H9 (cell line): ENCODE results near the gene PDGFRB. TPM values are rescaled to one million over a fixed set of nuclear protein-coding genes. Genes with fewer than 3 reads are reported as not detected.

Source experiments
- DNase-seq: peaks from one replicate; pipeline ENCODE4 v3.0.0-alpha.2; 2017
- H2AFZ ChIP-seq: one replicate; pipeline ENCODE4 v1.6.1; 2013; ENCODE audit warnings: mild to moderate bottlenecking, low read length, control low read depth, moderate library complexity
- H2AK5ac ChIP-seq: 2 replicates; pipeline ENCODE4 v1.6.1; 2013; ENCODE audit warnings: low read length, control low read depth, mixed read lengths; ENCODE audit not compliant: insufficient read length
- H2BK120ac ChIP-seq: one replicate; pipeline ENCODE4 v1.6.1; 2013; ENCODE audit warnings: low read depth, mild to moderate bottlenecking, low read length, control low read depth, inconsistent platforms; ENCODE audit not compliant: poor library complexity, severe bottlenecking
- H2BK12ac ChIP-seq: 2 replicates; pipeline ENCODE4 v1.6.1; 2013; ENCODE audit warnings: low read length, control low read depth, mixed read lengths, low read depth; ENCODE audit not compliant: insufficient read length
- H2BK15ac ChIP-seq: 2 replicates; pipeline ENCODE4 v1.6.1; 2013; ENCODE audit warnings: low read depth, low read length, control low read depth
- H2BK20ac ChIP-seq: one replicate; pipeline ENCODE4 v1.6.1; 2013; ENCODE audit warnings: low read depth, mild to moderate bottlenecking, low read length, control low read depth, inconsistent platforms; ENCODE audit not compliant: poor library complexity, severe bottlenecking
- H2BK5ac ChIP-seq: 2 replicates; pipeline ENCODE4 v1.6.1; 2013; ENCODE audit warnings: low read length, control low read depth, mixed read lengths; ENCODE audit not compliant: insufficient read length
- H3K14ac ChIP-seq: 2 replicates; pipeline ENCODE4 v1.6.1; 2013; ENCODE audit warnings: low read length, control low read depth; ENCODE audit not compliant: insufficient read depth
- H3K18ac ChIP-seq: 2 replicates; pipeline ENCODE4 v1.6.1; 2013; ENCODE audit warnings: low read depth, mild to moderate bottlenecking, mixed read lengths, low read length, control low read depth; ENCODE audit not compliant: insufficient read length
- H3K23ac ChIP-seq: 2 replicates; pipeline ENCODE4 v1.6.1; 2013; ENCODE audit warnings: low read length, control low read depth, mixed read lengths, low read depth; ENCODE audit not compliant: insufficient read length
- H3K23me2 ChIP-seq: 2 replicates; pipeline ENCODE4 v1.6.1; 2013; ENCODE audit warnings: low read depth, mild to moderate bottlenecking, mixed read lengths, low read length, control low read depth; ENCODE audit not compliant: insufficient read length, poor library complexity, severe bottlenecking
- H3K27ac ChIP-seq: 2 replicates; pipeline ENCODE4 v1.5.1; 2013; ENCODE audit warnings: low read length, control low read depth, mixed read lengths, low read depth; ENCODE audit not compliant: insufficient read length
- H3K27me3 ChIP-seq: 2 replicates; pipeline ENCODE4 v1.6.1; 2013; ENCODE audit warnings: low read length, control low read depth, inconsistent platforms; ENCODE audit not compliant: insufficient read depth
- H3K4ac ChIP-seq: 2 replicates; pipeline ENCODE4 v1.6.1; 2013; ENCODE audit warnings: low read depth, mild to moderate bottlenecking, control low read depth, inconsistent platforms, low read length, moderate library complexity
- H3K4me1 ChIP-seq: 2 replicates; pipeline ENCODE4 v1.6.1; 2013; ENCODE audit warnings: low read length, control low read depth, inconsistent platforms; ENCODE audit not compliant: insufficient read depth
- H3K4me2 ChIP-seq: 2 replicates; pipeline ENCODE4 v1.6.1; 2013; ENCODE audit warnings: low read length, control low read depth, mixed read lengths; ENCODE audit not compliant: insufficient read length, insufficient read depth
- H3K56ac ChIP-seq: 2 replicates; pipeline ENCODE4 v1.6.1; 2013; ENCODE audit warnings: low read depth, mild to moderate bottlenecking, mixed read lengths, low read length, control low read depth; ENCODE audit not compliant: insufficient read length
- H3K79me1 ChIP-seq: 2 replicates; pipeline ENCODE4 v1.6.1; 2013; ENCODE audit warnings: low read depth, mild to moderate bottlenecking, moderate library complexity, low read length, control low read depth, inconsistent platforms; ENCODE audit not compliant: insufficient read depth, poor library complexity, severe bottlenecking
- H3K79me2 ChIP-seq: 2 replicates; pipeline ENCODE4 v1.6.1; 2013; ENCODE audit warnings: low read length, control low read depth, inconsistent platforms; ENCODE audit not compliant: insufficient read depth
- H3K9ac ChIP-seq: 2 replicates; pipeline ENCODE4 v1.6.1; 2013; ENCODE audit warnings: low read length, control low read depth, mixed read lengths; ENCODE audit not compliant: insufficient read length; ENCODE audit errors: extremely low read depth
- H3K9me3 ChIP-seq: one replicate; pipeline ENCODE4 v1.6.1; 2013; ENCODE audit warnings: low read depth, low read length, inconsistent platforms; ENCODE audit not compliant: control insufficient read depth
- H3T11ph ChIP-seq: one replicate; pipeline ENCODE4 v1.6.1; 2013; ENCODE audit warnings: mild to moderate bottlenecking, low read length, control low read depth, inconsistent platforms
- H4K20me1 ChIP-seq: one replicate; pipeline ENCODE4 v1.6.1; 2013; ENCODE audit not compliant: control insufficient read depth, insufficient read length, insufficient read depth
- H4K5ac ChIP-seq: 2 replicates; pipeline ENCODE4 v1.6.1; 2013; ENCODE audit warnings: low read depth, mild to moderate bottlenecking, mixed read lengths, low read length, control low read depth; ENCODE audit not compliant: insufficient read length
- H4K8ac ChIP-seq: replicated peaks from 2 replicates; pipeline ENCODE4 v1.6.1; 2013; ENCODE audit warnings: low read length, control low read depth, mixed read lengths, low read depth; ENCODE audit not compliant: insufficient read length
- H4K91ac ChIP-seq: 2 replicates; pipeline ENCODE4 v1.6.1; 2013; ENCODE audit warnings: low read depth, mild to moderate bottlenecking, moderate library complexity, mixed read lengths, low read length, control low read depth; ENCODE audit not compliant: insufficient read length
- H3K27ac Mint-ChIP-seq, 3 experiments: 2 replicates in 2 of 3; 3 replicates in 1 of 3; pipeline ENCODE4 v1.8.0; 2020 to 2021; ENCODE audit warnings: mixed read lengths in 3 of 3, mild to moderate bottlenecking in 1 of 3, moderate library complexity in 1 of 3
- H3K27me3 Mint-ChIP-seq: 2 replicates; pipeline ENCODE4 v1.8.0; 2021; ENCODE audit warnings: low read depth, mild to moderate bottlenecking, moderate library complexity, mixed read lengths
- H3K36me3 Mint-ChIP-seq, 3 experiments: 2 replicates in 2 of 3; 3 replicates in 1 of 3; pipeline ENCODE4 v1.8.0; 2020 to 2021; ENCODE audit warnings: low read depth in 3 of 3, mixed read lengths in 3 of 3; ENCODE audit not compliant: insufficient read depth in 1 of 3
- H3K4me1 Mint-ChIP-seq, 2 experiments: 2 replicates each; pipeline ENCODE4 v1.8.0; 2020; ENCODE audit warnings: mixed read lengths in 2 of 2
- H3K4me3 Mint-ChIP-seq, 2 experiments: 2 replicates in 1 of 2; 3 replicates in 1 of 2; pipeline ENCODE4 v1.8.0; 2020 to 2021; ENCODE audit warnings: mild to moderate bottlenecking in 2 of 2, mixed read lengths in 2 of 2, moderate library complexity in 1 of 2
- H3K9me3 Mint-ChIP-seq, 2 experiments: 2 replicates in 1 of 2; 3 replicates in 1 of 2; pipeline ENCODE4 v1.8.0; 2020; ENCODE audit warnings: mild to moderate bottlenecking in 2 of 2, mixed read lengths in 2 of 2, moderate library complexity in 1 of 2
- CTCF ChIP-seq: fragments of 200-600 bp; sonication (generic); conservative IDR thresholded peaks from 3 replicates; pipeline ENCODE4 v1.8.0; 2021; ENCODE audit warnings: antibody characterized with exemption, mild to moderate bottlenecking
- WGBS: extraction: QIAGEN DNeasy Blood & Tissue Kit; methylation state at CpG from one replicate; pipeline ENCODE4 v1.1.7; 2013; ENCODE audit warnings: missing lambda C conversion rate, low lambda C conversion rate, mixed read lengths; ENCODE audit not compliant: insufficient read length; ENCODE audit errors: extremely low coverage; 5-methylcytosine and 5-hydroxymethylcytosine counted together
- total RNA-seq: library from RNA; stranded (reverse); gene quantifications from 2 replicates; pipeline ENCODE4 v1.2.1, GENCODE V29; 2021

The PDGFRB gene
- total RNA-seq, 1 experiment from 2014 or later: 2.2 TPM

- Histone ChIP-seq H2BK20ac (no peak overlapping the region), H2BK120ac (no peak overlapping the region), H3K4me2 (no peak overlapping the region), H4K20me1 (no peaks in the 10 kb centered on the region), H3K9me3 (no peaks in the 10 kb centered on the region), H2BK12ac (no peak overlapping the region), H2BK15ac (no peak overlapping the region), H4K8ac (no peak overlapping the region), H3K27me3 (peaks cover 39% of the 10 kb centered on the region), H4K91ac (no peak overlapping the region), H3K23ac (no peak overlapping the region), H3K23me2 (peaks cover 9% of the 10 kb centered on the region), H2BK5ac (no peak overlapping the region), H3K56ac (no peak overlapping the region), H2AK5ac (no peak overlapping the region), H3T11ph (no peak overlapping the region), H3K14ac (no peak overlapping the region), H2AFZ (no peak overlapping the region), H3K9ac (no peak overlapping the region), H3K79me1 (no peaks in the 10 kb centered on the region), H3K79me2 (no peaks in the 10 kb centered on the region), H3K4ac (no peak overlapping the region), H3K4me1 (peaks cover 5% of the 10 kb centered on the region; the same call in 1 of the 2 replicates), H3K27ac (no peak overlapping the region), H3K18ac (no peak overlapping the region), H4K5ac (no peak overlapping the region)
- no CpG with 5 or more reads among the region's 3 CpGs for WGBS
- TF ChIP-seq CTCF: no peak
- H3K4me1 Mint-ChIP-seq: peaks cover 24 to 36% of the 10 kb centered on the region in 2 experiments
- H3K9me3 Mint-ChIP-seq: no peaks in the 10 kb centered on the region
- no peak overlapping the region for H3K27ac Mint-ChIP-seq
- H3K36me3 Mint-ChIP-seq: no peaks in the 10 kb centered on the region
- DNase-seq: no peak
- H3K27me3 Mint-ChIP-seq: peaks cover 97% of the 10 kb centered on the region
- H3K4me3 Mint-ChIP-seq: no peak overlapping the region
Observed at GRCh38 chr5:150188146-150188842, 32.6 kb upstream of the PDGFRB start.
